Measurements from ENCODE around the gene TRPC4. TPM values are rescaled to one million over a fixed set of nuclear protein-coding genes. Genes with fewer than 3 reads are reported as not detected.

Gene TRPC4
- total RNA-seq, 1 donor = 1.2 TPM

DNA sequence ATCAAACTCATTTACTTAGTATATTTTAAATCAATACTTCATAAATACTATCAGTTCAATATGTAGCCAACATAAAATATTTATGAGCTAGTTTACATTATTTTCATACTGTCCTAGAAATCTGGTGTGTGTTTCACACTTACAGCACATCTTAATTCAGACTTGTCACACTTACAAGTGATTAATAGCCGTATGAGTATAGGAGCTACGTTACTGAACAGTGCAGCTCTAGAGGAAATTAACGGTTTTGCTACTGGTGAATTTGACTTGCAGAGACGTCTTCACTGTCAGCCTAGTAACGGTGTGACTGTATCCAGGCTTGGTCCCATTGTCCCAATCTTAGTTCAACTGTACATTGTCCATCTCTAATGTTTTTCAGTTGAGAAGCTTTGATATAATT lies 237.3 kb downstream of the TRPC4 start:
- no peak for DNase-seq (ENCODE audit: low read depth)
- H3K4me3 ChIP-seq (ENCODE audit: low read depth, low read length) = no peak overlapping the region
- TF ChIP-seq, protein P1, sequence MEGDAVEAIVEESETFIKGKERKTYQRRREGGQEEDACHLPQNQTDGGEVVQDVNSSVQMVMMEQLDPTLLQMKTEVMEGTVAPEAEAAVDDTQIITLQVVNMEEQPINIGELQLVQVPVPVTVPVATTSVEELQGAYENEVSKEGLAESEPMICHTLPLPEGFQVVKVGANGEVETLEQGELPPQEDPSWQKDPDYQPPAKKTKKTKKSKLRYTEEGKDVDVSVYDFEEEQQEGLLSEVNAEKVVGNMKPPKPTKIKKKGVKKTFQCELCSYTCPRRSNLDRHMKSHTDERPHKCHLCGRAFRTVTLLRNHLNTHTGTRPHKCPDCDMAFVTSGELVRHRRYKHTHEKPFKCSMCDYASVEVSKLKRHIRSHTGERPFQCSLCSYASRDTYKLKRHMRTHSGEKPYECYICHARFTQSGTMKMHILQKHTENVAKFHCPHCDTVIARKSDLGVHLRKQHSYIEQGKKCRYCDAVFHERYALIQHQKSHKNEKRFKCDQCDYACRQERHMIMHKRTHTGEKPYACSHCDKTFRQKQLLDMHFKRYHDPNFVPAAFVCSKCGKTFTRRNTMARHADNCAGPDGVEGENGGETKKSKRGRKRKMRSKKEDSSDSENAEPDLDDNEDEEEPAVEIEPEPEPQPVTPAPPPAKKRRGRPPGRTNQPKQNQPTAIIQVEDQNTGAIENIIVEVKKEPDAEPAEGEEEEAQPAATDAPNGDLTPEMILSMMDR (IDR thresholded peaks at IDR 0.05; ENCODE audit: insufficient read depth, low read length) = no peak

DNA sequence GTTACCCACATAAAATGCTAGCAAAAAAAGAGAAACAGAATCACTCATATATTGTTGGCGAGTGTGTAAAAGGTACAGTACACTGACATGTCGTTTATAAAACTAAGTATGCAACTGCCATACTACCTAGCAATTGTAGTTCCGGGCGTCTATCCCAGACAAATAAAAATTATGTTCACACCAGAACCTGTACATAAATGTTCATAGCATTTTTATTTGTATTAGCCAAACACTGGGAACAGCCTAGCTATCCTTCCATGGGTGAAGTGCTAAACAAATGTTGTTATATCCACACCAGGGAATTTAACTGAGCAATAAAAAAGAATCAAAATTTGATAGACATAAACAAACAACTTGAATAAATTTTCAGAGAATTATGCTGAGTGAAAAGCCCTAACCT lies 242.1 kb downstream of the TRPC4 start:
- no peak overlapping the region for H3K4me3 ChIP-seq (ENCODE audit: low read depth, low read length)
- no peak for DNase-seq (ENCODE audit: low read depth)
- TF ChIP-seq, protein P1 (IDR thresholded peaks at IDR 0.05; ENCODE audit: insufficient read depth, low read length) = no peak

DNA sequence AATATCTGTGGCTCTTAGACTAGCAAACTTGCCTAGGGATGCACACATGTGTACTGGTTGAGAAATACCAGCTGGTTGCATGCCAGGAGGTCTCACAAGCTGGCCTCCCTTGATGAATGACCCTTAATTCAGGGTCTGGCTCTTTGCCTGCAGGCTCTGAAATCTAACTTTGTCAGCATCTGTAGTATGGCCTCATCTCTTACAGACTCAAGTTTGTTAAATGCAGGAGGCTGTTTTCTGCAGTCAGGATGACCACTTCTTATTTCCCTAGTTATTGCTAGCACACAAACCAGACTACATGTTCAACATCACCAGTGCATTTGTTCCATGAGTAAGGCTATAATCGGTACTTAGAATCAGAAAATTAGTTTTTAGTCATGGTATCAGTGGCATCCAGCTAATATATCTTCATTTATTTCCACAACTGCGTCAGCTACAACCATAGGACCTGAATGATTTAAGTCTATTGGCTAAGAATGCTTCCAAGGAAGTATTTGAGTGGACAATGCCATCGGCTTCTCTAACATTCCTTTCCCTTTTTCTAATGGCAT lies 247.7 kb downstream of the TRPC4 start:
- peak; percentile 95 for DNase-seq (ENCODE audit: low read depth)
- TF ChIP-seq, protein P1 (IDR thresholded peaks at IDR 0.05; ENCODE audit: insufficient read depth, low read length) = no peak
- H3K4me3 ChIP-seq (ENCODE audit: low read depth, low read length) = no peak overlapping the region

DNA sequence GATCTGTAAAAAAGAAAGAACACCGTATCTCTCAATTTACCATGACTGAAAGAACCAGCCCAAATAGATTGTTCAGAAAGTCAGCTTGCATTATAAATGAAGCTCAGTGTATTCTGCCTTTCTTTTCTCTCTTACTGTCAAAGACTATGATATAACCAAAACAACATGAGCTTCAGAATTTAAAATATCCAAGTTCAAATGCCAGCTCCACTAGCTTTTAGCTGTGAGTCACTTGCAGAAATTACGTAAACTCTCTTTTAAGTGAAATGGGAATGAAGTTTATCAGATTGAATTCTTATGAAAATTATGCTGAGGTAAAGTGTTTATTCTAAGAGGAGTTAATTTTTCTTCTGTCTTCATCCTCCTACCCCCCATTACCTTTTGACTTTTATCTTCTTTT lies 251.0 kb downstream of the TRPC4 start:
- peak; percentile 89 for DNase-seq (ENCODE audit: low read depth)
- H3K4me3 ChIP-seq (ENCODE audit: low read depth, low read length) = no peak overlapping the region
- TF ChIP-seq, protein P1 (IDR thresholded peaks at IDR 0.05; ENCODE audit: insufficient read depth, low read length) = no peak

DNA sequence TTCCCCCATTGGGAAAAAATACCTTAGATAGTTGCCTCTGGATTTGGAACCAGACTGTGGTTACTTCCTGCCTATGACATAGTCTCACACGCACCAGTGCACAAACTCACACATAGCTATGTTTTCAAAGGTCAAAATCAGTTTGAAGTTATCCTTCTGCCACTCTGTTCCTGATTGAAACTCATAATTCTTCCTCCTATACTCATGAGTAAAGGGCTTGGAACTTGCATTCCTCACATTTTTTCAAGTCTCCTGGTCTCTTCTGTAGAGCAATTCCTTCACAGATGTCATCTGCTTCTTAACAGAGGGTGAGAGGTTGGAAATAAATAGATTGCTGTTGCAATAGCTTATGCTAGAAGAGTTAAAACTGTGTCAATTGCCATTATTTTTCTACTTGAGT lies 252.4 kb downstream of the TRPC4 start:
- peak; percentile 90 for DNase-seq (ENCODE audit: low read depth)
- TF ChIP-seq, protein P1 (IDR thresholded peaks at IDR 0.05; ENCODE audit: insufficient read depth, low read length) = no peak
- H3K4me3 ChIP-seq (ENCODE audit: low read depth, low read length) = no peak overlapping the region

DNA sequence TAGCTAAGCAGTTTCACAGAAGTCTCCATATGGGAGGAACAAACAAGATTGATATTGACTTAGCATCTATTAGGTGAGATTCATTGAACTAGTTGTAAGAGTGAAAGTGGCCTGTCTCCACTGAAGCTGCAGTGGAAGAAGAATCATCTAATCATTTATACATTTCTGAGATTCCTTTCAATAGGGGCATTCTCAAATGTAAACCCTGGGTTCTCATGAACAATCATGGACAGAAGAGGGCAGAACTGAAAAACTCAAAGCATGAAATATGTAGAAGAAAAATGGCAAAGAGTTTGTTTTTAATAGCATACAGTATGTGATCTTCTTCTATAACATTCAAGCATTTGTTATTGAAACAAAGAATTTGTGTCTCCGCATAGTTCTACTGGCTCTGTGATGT lies 253.4 kb downstream of the TRPC4 start:
- no peak overlapping the region for H3K4me3 ChIP-seq (ENCODE audit: low read depth, low read length)
- TF ChIP-seq, protein P1 (IDR thresholded peaks at IDR 0.05; ENCODE audit: insufficient read depth, low read length) = no peak
- no peak for DNase-seq (ENCODE audit: low read depth)

DNA sequence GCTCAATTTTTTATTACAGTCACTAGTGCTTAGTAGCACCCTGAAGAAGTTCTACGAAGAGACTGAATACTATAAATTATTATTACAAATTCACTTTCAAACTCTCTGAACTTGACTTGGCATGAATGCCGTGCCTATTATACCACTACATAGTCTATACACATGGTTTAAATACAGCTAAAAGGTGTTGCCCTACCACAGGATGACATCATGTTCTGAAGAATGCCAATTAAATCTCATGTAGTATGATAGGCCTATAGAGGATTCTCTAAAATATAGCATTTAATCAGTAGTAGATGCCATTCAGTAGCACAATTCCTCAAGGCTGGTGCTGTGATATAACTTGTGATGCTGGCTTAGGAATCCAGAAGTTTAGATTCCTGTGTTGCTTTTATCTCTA lies 254.3 kb downstream of the TRPC4 start:
- TF ChIP-seq, protein P1 (IDR thresholded peaks at IDR 0.05; ENCODE audit: insufficient read depth, low read length) = no peak

More for the DNA sequence above, 254.3 kb downstream of the TRPC4 start:
- H3K4me3 ChIP-seq (ENCODE audit: low read depth, low read length) = no peak overlapping the region
- no peak for DNase-seq (ENCODE audit: low read depth)

Measured in fibroblast of the aortic adventitia (primary cell).